Embryonic facial prominence (tissue), 1 donor: ENCODE results near the gene SAMD4A.

Experiments
- DNase-seq: peaks from one replicate; pipeline ENCODE4 v3.0.0-alpha.2; 2016; ENCODE audit errors: extremely low spot score

SAMD4A gene

GRCh38 chr14:54703724-54704123 is 136.8 kb downstream of the SAMD4A start:
- no peak for DNase-seq

- DNase-seq: no peak
Observed at GRCh38 chr14:54704768-54705167, 137.8 kb downstream of the SAMD4A start.

GRCh38 chr14:54706769-54707168 is 139.8 kb downstream of the SAMD4A start:
- no peak for DNase-seq

- no peak for DNase-seq
Observed at GRCh38 chr14:54708161-54708560, 141.2 kb downstream of the SAMD4A start.

GRCh38 chr14:54708982-54709381 is 142.1 kb downstream of the SAMD4A start:
- DNase-seq: no peak

GRCh38 chr14:54709444-54709843 is 142.5 kb downstream of the SAMD4A start:
- DNase-seq: no peak

GRCh38 chr14:54709867-54710266 is 142.9 kb downstream of the SAMD4A start:
- no peak for DNase-seq

GRCh38 chr14:54711312-54711711 is 144.4 kb downstream of the SAMD4A start:
- no peak for DNase-seq

GRCh38 chr14:54711812-54712464 is 145.0 kb downstream of the SAMD4A start:
- DNase-seq: no peak

- DNase-seq: no peak
Observed at GRCh38 chr14:54712465-54713200, 145.7 kb downstream of the SAMD4A start.

GRCh38 chr14:54713379-54713778 is 146.5 kb downstream of the SAMD4A start:
- DNase-seq: no peak

- no peak for DNase-seq
Observed at GRCh38 chr14:54715239-54715638, 148.3 kb downstream of the SAMD4A start.

- DNase-seq: no peak
Observed at GRCh38 chr14:54715811-54716210, 148.9 kb downstream of the SAMD4A start.

- DNase-seq: no peak
Observed at GRCh38 chr14:54716862-54717261, 149.9 kb downstream of the SAMD4A start.

GRCh38 chr14:54718046-54718445 is 151.1 kb downstream of the SAMD4A start:
- DNase-seq: no peak

GRCh38 chr14:54719406-54719805 is 152.5 kb downstream of the SAMD4A start:
- DNase-seq: no peak

- no peak for DNase-seq
Observed at GRCh38 chr14:54722791-54723432, 156.0 kb downstream of the SAMD4A start.

GRCh38 chr14:54724123-54724522 is 157.2 kb downstream of the SAMD4A start:
- no peak for DNase-seq

- no peak for DNase-seq
Observed at GRCh38 chr14:54724676-54725325, 157.9 kb downstream of the SAMD4A start.

- DNase-seq: no peak
Observed at GRCh38 chr14:54725998-54726397, 159.1 kb downstream of the SAMD4A start.

GRCh38 chr14:54727929-54728328 is 161.0 kb downstream of the SAMD4A start:
- no peak for DNase-seq
